Activated CD4-positive, alpha-beta T cell treated with anti-CD3 and anti-CD28 coated beads, Interleukin-2, amount 50 U/mL, for 4 hours (primary cell): ENCODE results near the gene REV1.

Experiments used
- DNase-seq, 2 experiments: peaks; one replicate each; pipeline ENCODE4 v3.0.0-alpha.2; 2020

The REV1 gene

GRCh38 chr2:99444222-99444621 lies 45.6 kb downstream of the REV1 start:
- DNase-seq: no peak

DNA sequence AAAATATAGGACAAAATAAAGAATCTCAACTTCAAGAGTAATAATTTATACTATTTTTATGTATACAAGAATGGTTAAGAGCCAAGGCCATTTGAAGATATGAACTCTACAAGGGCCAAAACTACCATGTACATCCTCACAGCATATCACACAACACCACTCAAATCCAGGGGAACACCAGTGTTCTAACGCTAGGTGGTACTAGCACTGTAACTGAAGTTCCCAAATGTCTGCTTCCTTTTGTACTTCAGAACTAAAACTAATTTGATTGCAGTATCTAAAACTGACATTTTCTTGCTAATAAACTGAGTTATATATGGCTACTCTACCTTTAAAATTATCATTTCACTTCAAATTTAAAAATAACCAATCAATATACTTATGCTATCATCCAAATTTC lies 47.0 kb downstream of the REV1 start:
- DNase-seq: no peak

DNA sequence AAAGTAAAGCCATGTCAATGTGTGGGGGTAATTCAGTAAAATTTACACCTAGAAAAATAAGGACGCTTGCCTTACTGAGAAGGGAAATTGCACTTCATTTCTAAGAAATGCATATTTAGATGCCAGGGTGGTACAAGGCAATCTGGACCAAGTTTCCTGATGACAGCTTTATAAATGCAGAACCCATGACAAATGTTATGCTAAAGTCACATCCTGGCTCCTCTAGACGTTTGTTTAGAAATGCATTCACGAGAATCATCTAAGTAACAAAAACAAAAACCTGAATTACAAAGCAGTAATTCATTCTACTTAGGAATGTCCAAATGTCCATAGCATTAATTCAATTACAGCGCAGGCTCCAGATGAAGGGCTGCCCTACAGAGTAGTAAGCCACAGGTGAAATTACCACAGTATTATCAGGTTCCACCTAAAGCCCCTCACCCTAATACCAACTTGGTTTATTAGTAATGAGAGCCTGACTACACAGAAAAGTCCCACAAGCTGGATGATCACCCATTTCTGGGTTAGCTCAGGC lies 49.8 kb downstream of the REV1 start:
- no peak for DNase-seq

- no peak for DNase-seq
Measured at GRCh38 chr2:99436874-99437273, 52.9 kb downstream of the REV1 start.

DNA sequence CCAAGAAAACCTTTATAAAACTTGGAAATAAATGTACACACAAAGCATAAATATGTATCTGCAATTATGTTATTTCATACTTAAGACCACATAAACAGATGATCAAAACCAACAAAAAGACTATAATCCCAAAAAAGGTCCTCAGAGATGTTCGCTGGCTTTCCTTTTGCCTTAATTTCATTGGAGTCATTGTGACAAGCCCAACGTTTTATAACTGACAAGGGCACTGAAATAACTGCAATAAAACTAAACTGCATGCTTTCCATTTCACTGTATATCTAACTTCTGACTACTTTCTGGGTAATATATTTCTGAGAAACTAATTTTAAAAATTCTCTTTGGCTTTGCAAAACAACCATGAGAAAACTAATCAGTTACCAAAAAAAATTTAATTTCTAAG lies 56.5 kb downstream of the REV1 start:
- DNase-seq: no peak

- no peak for DNase-seq
Measured at GRCh38 chr2:99431587-99432275, 58.1 kb downstream of the REV1 start.

DNA sequence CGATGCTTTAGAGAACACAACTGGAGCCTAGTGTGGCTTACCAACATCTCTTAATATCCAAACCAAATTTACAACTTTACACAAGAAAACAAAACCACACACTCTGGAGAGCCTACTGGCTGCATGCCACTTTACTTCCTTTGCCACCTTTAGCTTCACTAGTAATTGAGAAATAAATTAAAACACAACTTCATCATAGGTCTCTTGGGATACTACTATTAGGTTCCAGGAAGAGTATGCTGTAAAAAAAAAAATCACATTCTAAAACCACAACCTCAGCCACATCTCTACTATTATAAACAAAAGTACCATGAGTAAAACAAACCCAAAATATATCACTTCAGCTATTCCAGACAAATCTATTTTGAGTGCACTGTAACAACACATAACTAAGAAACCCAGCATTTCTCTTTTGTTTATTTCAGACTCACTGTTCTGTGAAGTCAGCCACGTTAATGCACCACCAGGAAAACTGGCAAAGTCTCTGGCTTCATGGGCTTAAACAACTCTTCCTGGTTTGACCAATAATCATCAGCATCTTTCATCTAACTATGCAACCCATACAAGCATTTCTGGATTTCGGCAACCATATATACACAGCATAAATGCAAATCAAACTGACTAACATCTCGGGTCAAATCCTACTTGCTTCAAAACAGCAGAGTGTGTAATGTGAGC lies 59.1 kb downstream of the REV1 start:
- no peak for DNase-seq

DNA sequence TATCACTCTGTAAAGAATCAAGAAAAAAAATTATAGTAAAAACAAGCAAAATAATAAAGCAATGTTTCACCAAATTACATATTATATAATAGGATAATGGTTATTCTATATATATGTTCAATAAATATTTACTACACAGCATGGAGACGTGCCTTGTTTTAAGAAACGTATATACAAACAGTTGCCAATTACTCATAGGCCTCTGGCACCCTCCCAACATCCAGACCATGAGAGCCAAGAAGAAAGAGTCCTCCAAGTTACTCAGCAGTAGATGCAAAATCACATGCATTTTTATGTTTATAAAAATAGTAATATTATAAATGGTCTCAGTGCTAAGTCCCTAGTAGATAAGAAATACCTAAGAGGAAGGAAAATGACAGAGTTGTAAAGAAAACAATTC lies 64.8 kb downstream of the REV1 start:
- no peak for DNase-seq

DNA sequence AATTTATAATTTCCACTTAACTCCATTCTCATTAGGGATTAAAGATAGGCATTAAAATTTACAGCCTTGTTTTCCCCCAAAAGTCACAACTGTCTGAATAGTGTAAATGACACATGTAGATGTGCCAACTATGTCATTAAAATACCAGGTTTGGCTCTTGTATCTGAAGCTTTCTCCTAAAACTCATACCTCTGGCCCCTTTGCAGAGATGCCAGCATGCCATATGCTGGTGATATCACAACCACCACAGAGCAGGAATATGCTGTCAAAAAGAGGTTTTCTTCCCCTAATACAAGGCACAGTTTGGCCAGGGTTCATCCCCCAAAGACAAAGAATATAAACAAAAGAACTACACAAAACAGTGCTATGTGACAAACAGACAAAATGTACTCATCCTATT lies 65.4 kb downstream of the REV1 start:
- no peak for DNase-seq

DNA sequence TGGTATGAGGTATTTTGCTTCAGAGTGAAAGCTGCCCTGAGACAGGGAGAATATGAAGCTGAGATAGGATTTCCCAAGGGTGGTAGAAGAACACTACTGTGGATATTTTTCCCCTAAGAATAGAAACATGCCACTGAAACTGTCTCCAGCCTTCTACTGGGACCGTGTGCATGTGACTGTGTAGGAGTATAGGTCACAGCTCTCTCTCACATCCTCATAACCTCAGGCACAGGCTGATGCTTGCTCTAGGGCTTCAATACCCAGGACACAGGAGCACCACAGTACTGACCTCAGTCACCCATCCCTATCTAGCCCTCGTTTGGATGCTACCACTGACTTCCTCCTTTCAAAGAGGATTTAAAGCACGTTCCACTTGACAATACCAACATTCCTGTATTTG lies 67.2 kb downstream of the REV1 start:
- no peak for DNase-seq

DNA sequence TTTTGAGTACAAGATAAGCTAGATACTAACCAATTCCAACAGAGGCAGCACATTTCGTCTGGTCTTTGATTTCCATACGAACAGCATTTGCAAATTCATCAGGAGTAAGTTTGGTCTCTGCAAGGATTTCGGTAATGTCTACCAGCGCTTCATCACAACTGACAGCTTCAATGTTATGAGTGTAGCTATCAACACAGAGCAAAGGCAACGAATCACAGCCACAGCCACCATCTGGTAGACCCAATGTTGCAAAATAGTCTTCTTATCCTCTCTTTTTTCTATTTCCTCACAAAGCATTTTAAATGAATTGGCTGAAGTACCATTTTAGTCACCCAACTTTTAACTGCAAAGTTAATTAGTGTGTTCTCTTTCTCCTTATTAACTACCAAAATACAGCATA lies 68.3 kb downstream of the REV1 start:
- DNase-seq: no peak

DNA sequence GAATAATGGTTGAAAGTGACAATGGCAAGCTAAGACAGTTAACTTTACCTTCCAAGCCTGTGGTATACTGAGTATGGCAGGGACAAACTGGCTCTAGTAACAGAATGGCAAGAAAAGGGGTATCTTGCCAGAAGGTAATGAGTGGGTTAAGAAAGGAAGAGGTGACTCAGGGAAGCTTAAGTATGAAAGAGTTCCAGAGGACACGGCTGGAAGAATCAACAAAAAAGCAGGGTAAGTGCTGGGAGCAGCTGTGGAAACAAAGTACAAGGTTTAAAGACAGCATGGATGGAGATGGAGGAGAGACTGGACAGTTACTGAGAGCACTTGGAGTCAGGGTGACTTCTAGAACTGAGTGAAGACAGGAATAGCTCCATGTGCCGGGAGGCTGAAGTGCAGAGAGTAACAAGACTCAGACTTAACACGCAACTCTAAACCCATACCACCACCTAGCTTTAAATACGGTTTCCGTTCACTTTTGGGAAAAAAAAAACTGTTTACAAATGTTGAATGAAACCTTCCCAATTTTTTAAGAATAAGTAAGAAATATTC lies 69.0 kb downstream of the REV1 start:
- no peak for DNase-seq

GRCh38 chr2:99420031-99420430 lies 69.8 kb downstream of the REV1 start:
- DNase-seq: no peak

DNA sequence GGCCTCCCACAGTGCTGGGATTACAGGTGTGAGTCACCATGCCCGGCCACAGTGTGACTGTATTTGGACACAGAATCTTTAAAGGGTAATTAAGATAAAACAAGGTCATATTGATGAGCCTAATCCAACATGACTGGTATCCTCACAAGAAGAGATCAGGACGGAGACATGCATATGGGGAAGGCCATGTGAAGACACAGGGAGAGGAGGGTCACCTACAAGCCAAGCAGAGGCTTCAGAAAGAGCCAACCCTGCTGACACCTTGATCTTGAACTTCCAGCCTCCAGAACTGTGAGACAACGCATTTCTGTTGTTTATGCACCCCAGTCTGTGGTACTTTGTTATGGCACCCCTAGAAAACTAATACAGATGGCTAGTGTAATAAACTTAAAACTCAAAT lies 72.4 kb downstream of the REV1 start:
- DNase-seq: no peak

DNA sequence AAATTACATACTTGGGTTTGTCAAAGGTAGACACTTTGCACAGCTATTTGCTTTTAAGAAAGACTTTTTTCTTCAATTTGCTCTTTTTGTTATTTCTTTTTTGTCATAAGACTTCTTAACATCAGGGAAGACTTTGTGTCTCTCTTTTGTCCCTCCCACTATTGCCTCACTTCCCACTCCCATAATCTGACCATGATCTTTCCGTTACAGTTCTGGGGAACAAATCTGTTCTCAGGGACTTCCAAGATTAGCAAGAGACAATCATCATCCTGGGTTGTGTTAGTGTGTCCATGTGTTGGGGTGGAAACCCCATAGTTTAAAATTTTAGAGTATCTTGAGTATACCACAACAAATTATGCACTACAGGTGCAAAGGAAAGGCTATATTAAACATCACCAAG lies 75.3 kb downstream of the REV1 start:
- no peak for DNase-seq

GRCh38 chr2:99410276-99410675 lies 79.5 kb downstream of the REV1 start:
- DNase-seq: no peak

- no peak for DNase-seq
Measured at GRCh38 chr2:99406137-99406536, 83.7 kb downstream of the REV1 start.

DNA sequence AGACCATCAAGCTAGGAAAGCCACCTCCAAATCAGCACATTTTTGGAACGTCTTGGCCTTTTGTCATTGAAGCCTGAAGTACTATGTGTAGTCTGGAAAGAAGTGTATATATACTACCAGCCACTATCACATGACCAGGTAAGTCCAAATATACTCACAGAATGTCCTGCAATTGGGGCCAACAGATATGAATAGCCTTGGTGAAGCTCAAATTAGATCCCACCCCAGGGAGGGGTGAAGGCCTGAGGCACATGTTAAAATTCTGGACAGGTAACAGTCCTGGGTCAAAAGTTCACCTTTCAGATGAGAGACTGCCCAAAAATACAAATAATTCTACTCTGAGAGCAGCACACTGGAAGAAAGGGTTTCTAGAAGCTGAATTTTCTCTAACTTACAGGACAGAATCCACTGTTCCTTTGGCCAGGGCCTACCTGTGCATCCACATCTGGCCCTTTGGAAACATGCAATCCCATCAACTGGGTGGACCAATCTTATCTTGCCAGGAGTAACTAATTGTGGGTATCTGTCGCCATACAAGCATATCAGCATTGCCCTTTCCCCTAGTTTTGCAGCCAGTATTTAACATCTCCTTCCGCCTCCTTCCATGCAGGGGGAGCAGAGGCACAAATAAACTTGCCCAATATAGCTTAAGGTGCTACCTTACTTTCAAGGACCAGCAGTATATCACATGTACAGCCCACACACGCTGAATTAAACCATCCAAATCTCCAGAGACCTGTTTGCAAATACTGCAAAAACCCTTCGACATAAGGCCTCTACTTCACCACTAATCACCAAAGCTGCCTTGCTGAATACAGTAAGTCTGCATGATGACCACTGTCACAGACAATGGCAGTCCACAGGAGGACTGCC lies 84.8 kb downstream of the REV1 start:
- no peak for DNase-seq

- no peak for DNase-seq
Measured at GRCh38 chr2:99404039-99404796, 85.6 kb downstream of the REV1 start.

- no peak for DNase-seq
Measured at GRCh38 chr2:99403524-99403923, 86.3 kb downstream of the REV1 start.

DNA sequence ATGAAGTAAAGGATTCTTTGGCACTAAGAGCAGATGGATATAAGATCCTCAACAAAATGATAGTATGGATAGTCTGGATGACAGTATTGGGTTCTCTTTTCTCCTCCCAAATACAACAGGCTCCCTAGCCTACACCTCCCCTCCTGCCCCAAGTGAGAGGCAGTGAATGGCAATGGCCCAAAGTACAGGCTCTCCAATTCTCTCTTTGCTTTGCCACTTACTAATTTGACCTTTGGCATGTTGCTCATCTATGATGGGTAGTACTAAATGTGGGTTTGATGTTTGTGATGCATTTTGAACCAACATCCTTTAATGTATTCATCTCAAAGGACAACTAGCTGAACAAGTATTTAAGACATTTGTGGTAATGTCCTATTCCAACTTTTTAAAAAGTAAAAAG lies 86.7 kb downstream of the REV1 start:
- DNase-seq: no peak

- DNase-seq: no peak
Measured at GRCh38 chr2:99401841-99402240, 88.0 kb downstream of the REV1 start.

DNA sequence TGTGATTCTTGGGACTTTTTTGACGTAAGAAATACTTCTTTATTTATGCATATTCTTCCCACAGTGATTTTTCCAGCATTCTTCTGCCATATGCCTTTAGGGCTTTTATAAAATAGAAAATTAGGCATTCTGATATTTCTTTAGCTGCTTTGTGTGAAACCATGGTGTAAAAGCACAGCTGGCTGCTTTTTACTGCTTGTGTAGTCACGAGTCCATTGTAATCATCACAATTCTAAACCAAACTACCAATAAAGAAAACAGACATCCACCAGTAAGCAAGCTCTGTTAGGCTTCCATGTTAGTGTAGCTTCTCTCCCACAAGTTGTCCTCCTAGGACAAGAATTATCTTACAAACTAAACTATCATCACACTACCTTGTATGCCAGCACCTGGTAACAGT lies 90.0 kb downstream of the REV1 start:
- no peak for DNase-seq
